Measurements from ENCODE around the gene AUTS2. TPM values are rescaled to one million over a fixed set of nuclear protein-coding genes. Genes with fewer than 3 reads are reported as not detected.

The AUTS2 gene
- total RNA-seq, 1 experiment from 2014 or later, result 256 TPM

DNA sequence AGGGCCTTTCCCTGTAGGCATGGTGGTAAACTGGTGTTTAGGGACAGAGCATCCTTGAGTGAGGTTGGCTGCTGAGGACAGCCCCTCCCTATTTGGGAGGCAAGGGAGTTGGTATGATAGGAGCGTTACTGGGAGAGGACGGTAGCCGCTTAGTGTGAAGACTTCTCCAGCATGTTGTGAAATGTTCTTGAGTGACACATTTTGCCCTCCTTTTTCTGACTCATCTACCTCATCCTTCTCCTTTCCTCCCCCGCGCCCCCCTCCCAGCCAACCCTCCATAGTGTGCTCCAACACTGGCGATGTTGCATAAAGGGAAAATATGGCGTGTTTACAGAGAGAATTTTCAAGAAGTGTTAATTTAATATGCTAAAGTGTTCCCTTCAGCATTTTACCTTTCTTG lies 888.7 kb downstream of the AUTS2 start:
- Histone ChIP-seq H4K91ac (ENCODE audit: insufficient read length, low read depth, low read length) (no peak overlapping the region), H4K20me1 (ENCODE audit: control insufficient read depth, insufficient read depth, insufficient read length) (no peaks in the 10 kb centered on the region), H3K79me2 (ENCODE audit: insufficient read depth, low read length) (no peaks in the 10 kb centered on the region), H3K79me1 (ENCODE audit: insufficient read depth, low read depth, low read length, poor library complexity, severe bottlenecking) (no peaks in the 10 kb centered on the region), H3K23ac (ENCODE audit: insufficient read length, low read depth, low read length) (no peak overlapping the region), H3K9ac (ENCODE audit: extremely low read depth, insufficient read length, low read length) (no peak overlapping the region), H3K56ac (ENCODE audit: insufficient read length, low read depth, low read length) (no peak overlapping the region), H3K4me2 (ENCODE audit: insufficient read depth, insufficient read length, low read length) (no peak overlapping the region), H2BK12ac (ENCODE audit: insufficient read length, low read depth, low read length) (no peak overlapping the region), H3K27ac (ENCODE audit: insufficient read length, low read depth, low read length) (no peak overlapping the region), H3T11ph (ENCODE audit: low read length) (no peak overlapping the region), H3K14ac (ENCODE audit: insufficient read depth, low read length) (no peak overlapping the region), H2BK15ac (ENCODE audit: low read depth, low read length) (no peak overlapping the region), H3K4me1 (ENCODE audit: insufficient read depth, low read length) (no peaks in the 10 kb centered on the region), H2AK5ac (ENCODE audit: insufficient read length, low read length) (no peak overlapping the region), H4K8ac (replicated peaks; ENCODE audit: insufficient read length, low read depth, low read length) (no peak overlapping the region), H3K9me3 (ENCODE audit: control insufficient read depth, low read depth, low read length) (no peaks in the 10 kb centered on the region), H3K27me3 (ENCODE audit: insufficient read depth, low read length) (0 out of 2 replicates have a peak, but pooled peaks cover 3% of the 10 kb centered on the region), H3K23me2 (ENCODE audit: insufficient read length, low read depth, low read length, poor library complexity, severe bottlenecking) (no peaks in the 10 kb centered on the region), H3K4ac (ENCODE audit: low read depth, low read length) (no peak overlapping the region), H3K18ac (ENCODE audit: insufficient read length, low read depth, low read length) (no peak overlapping the region), H2AFZ (ENCODE audit: low read length) (no peak overlapping the region), H2BK5ac (ENCODE audit: insufficient read length, low read length) (no peak overlapping the region), H2BK20ac (ENCODE audit: low read depth, low read length, poor library complexity, severe bottlenecking) (no peak overlapping the region), H4K5ac (ENCODE audit: insufficient read length, low read depth, low read length) (no peak overlapping the region), H2BK120ac (ENCODE audit: low read depth, low read length, poor library complexity, severe bottlenecking) (no peak overlapping the region)
- WGBS (ENCODE audit: extremely low coverage, insufficient read length, low lambda C conversion rate), result no CpG with 5 or more reads among the region's 7 CpGs
- TF ChIP-seq, protein P1, sequence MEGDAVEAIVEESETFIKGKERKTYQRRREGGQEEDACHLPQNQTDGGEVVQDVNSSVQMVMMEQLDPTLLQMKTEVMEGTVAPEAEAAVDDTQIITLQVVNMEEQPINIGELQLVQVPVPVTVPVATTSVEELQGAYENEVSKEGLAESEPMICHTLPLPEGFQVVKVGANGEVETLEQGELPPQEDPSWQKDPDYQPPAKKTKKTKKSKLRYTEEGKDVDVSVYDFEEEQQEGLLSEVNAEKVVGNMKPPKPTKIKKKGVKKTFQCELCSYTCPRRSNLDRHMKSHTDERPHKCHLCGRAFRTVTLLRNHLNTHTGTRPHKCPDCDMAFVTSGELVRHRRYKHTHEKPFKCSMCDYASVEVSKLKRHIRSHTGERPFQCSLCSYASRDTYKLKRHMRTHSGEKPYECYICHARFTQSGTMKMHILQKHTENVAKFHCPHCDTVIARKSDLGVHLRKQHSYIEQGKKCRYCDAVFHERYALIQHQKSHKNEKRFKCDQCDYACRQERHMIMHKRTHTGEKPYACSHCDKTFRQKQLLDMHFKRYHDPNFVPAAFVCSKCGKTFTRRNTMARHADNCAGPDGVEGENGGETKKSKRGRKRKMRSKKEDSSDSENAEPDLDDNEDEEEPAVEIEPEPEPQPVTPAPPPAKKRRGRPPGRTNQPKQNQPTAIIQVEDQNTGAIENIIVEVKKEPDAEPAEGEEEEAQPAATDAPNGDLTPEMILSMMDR (conservative IDR thresholded peaks at IDR 0.05), result no peak
- Mint-ChIP-seq H3K4me1 (peaks cover 0 to 11% of the 10 kb centered on the region in 2 experiments), H3K9me3 (peaks cover 3 to 4% of the 10 kb centered on the region in 2 experiments; a peak in 3 of 5 replicates), H3K27ac (no peak overlapping the region), H3K4me3 (no peak overlapping the region), H3K27me3 (ENCODE audit: low read depth) (no peaks in the 10 kb centered on the region; the same call in none of the 2 replicates), H3K36me3 (ENCODE audit: insufficient read depth in 1 of 3, low read depth in 3 of 3) (no peaks in the 10 kb centered on the region; a peak in 2 of 7 replicates)
- DNase-seq, result no peak

Data from H9 (cell line).